ENCODE measurements around the gene CARD9.

- TF ChIP-seq POLR2A (IDR thresholded peaks at IDR 0.05; ENCODE audit: low read length) (no peak), GATA1 (IDR thresholded peaks at IDR 0.05; ENCODE audit: low read depth, low read length) (no peak)
Observed at GRCh38 chr9:136404801-136405136, 31.3 kb upstream of the CARD9 start.

All from erythroblast (primary cell).